Caki2 (cell line): ENCODE data around the gene UGT1A1. TPM values are rescaled to one million over a fixed set of nuclear protein-coding genes. Genes with fewer than 3 reads are reported as not detected.
"Not testable (repeated sequence)": the region's sequence is repeated elsewhere in the genome, so short reads cannot be mapped to it uniquely, and the experiment has no call there.

ENCODE experiments used
- DNase-seq: peaks from one replicate; pipeline ENCODE4 v3.0.0-alpha.2; 2015; ENCODE audit warnings: low read depth
- in situ Hi-C: cut with HindIII; loops from 2 replicates; pipeline ENCODE4 v1.10.0; 2016; ENCODE audit warnings: low sequenced_read_pairs, low pct_unique_long_range_greater_than_20kb, mixed read lengths
- total RNA-seq: library from RNA; depleted of rRNA; stranded (reverse); fragments of >200 nt; shearing (Covaris generic); gene quantifications from 2 replicates; pipeline ENCODE4 v1.2.3, GENCODE V29; 2014; ENCODE audit warnings: low replicate concordance; rRNA removed

Gene UGT1A1
- 6.9 and 10.4 TPM in 2 replicates for total RNA-seq

DNA sequence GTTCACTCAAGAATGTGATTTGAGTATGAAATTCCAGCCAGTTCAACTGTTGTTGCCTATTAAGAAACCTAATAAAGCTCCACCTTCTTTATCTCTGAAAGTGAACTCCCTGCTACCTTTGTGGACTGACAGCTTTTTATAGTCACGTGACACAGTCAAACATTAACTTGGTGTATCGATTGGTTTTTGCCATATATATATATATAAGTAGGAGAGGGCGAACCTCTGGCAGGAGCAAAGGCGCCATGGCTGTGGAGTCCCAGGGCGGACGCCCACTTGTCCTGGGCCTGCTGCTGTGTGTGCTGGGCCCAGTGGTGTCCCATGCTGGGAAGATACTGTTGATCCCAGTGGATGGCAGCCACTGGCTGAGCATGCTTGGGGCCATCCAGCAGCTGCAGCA is at the start of gene UGT1A1:
TSS of gene UGT1A1 (plus strand) at position 228 of the 400 bp plus-strand sequence. CDS start at position 246, 18 bp downstream.
- in situ Hi-C loops = no loop called here

DNA sequence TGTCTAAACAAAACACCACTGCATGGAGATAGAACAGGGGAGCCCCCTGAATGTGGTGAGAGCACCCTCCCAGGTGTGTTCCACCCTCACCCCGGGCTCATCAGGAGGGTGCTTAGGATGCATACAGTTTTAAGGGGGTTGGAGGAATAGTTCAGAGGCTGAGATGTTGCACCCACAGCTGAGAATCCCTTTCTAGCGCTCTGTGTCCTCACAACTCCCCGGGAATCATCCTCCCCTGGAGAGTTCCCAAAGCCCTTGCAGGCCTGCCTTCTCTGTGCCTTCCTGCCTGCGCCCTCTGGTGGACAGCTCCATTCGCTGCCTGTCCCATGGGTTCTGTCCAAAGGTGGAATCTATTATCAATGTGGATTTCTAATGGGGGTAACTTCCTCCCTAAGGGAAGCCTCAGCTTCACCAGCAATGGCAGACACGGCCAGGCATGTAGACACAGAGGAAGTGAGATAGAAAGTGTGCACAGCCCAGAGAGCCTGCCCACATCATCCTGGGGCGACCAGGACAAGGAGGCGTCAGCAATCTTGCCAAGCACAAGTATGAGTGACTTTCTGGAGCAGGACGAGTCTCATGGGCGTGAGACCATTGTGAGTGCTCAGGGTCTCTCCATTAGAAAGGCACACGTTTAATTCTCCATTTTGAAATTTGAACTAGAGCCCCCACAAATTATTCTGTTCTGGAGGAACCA is 48.6 kb upstream of the UGT1A1 start:
- in situ Hi-C loops = no loop called here

More for the DNA sequence above, at the start of gene UGT1A1:
- DNase-seq = no peak

DNA sequence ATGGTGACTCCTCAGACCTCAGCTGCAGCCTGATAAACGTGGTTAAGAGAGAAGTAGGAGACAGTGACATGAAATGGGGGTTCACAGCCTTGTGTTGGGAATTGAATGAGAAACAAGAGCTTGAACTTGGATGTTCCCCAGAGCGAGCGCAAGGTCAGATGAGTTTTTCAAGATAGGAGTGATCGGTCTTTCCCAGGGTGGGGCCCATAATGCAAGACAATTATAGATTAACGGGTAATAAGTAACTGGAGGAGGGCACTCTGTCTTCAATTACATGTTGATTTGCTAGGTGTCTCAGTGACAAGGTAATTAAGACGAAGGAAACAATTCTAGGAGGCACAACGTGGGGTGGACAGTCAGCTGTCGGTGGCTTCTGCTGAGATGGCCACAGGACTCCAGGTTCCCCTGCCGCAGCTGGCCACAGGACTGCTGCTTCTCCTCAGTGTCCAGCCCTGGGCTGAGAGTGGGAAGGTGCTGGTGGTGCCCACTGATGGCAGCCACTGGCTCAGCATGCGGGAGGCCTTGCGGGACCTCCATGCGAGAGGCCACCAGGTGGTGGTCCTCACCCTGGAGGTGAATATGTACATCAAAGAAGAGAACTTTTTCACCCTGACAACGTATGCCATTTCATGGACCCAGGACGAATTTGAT is 47.3 kb upstream of the UGT1A1 start, which contains the start of gene UGT1A5:
TSS of gene UGT1A5 (plus strand) at position 297 of the 651 bp plus-strand sequence. CDS start at position 382, 85 bp downstream.
- in situ Hi-C loops = no loop called here
- DNase-seq = no peak

More for the DNA sequence above, 48.6 kb upstream of the UGT1A1 start:
- peak; percentile 48 for DNase-seq

DNA sequence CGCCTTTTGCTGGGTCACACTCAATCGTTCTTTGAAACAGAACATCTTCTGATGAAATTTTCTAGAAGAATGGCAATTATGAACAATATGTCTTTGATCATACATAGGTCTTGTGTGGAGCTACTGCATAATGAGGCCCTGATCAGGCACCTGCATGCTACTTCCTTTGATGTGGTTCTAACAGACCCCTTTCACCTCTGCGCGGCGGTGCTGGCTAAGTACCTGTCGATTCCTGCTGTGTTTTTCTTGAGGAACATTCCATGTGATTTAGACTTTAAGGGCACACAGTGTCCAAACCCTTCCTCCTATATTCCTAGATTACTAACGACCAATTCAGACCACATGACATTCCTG is 46.8 kb upstream of the UGT1A1 start:
- in situ Hi-C loops = no loop called here
- DNase-seq = no peak

DNA sequence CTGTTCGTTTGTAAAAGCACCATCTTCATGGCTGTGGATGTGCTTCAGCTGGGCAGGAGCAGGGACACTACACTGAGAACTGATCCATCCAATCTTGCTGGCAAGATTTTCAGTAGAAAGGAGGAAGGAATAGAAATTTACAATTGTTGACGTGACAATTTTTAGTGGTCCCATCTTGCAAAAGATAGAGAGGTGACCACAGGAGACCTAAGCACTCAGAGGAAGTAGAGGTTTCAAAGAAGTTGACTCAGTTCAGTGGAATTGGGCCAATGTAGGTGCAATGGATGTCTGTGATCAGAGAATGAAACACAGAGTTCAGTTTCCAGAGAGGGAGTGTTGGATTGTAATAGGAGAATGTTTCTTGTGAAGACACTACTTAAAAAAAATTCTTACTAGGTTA is 45.9 kb upstream of the UGT1A1 start:
- no peak for DNase-seq
- in situ Hi-C loops = no loop called here

DNA sequence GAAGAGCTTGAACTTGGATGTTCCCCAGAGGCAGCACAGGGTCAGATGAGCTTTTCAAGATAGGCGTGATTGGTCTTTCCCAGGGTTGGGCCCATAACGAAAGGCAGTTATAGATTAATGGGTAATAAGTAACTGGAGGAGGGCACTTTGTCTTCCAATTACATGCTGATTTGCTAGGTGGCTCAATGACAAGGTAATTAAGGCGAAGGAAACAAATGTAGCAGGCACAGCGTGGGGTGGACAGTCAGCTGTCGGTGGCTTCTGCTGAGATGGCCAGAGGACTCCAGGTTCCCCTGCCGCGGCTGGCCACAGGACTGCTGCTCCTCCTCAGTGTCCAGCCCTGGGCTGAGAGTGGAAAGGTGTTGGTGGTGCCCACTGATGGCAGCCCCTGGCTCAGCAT is 41.5 kb upstream of the UGT1A1 start, which contains the start of gene UGT1A4:
TSS of gene UGT1A4 (plus strand) at position 185 of the 400 bp plus-strand sequence. CDS start at position 270, 85 bp downstream.
- no peak for DNase-seq
- in situ Hi-C loops = no loop called here

DNA sequence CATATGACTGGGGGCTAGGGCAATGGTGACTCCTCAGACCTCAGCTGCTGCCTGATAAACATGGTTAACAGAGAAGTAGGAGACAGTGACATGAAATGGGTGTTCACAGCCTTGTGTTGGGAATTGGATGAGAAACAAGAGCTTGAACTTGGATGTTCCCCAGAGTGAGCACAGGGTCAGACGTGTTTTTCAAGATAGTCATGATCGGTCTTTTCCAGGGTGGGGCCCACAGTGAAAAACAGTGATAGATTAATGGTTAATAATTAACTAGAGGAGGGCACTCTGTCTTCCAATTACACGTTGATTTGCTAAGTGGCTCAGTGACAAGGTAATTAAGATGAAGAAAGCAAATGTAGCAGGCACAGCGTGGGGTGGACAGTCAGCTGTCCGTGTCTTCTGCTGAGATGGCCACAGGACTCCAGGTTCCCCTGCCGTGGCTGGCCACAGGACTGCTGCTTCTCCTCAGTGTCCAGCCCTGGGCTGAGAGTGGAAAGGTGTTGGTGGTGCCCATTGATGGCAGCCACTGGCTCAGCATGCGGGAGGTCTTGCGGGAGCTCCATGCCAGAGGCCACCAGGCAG is 31.3 kb upstream of the UGT1A1 start, which contains the start of gene UGT1A3:
TSS of gene UGT1A3 (plus strand) at position 320 of the 579 bp plus-strand sequence. CDS start at position 405, 85 bp downstream.
- in situ Hi-C loops = no loop called here
- DNase-seq = peak; percentile 61

DNA sequence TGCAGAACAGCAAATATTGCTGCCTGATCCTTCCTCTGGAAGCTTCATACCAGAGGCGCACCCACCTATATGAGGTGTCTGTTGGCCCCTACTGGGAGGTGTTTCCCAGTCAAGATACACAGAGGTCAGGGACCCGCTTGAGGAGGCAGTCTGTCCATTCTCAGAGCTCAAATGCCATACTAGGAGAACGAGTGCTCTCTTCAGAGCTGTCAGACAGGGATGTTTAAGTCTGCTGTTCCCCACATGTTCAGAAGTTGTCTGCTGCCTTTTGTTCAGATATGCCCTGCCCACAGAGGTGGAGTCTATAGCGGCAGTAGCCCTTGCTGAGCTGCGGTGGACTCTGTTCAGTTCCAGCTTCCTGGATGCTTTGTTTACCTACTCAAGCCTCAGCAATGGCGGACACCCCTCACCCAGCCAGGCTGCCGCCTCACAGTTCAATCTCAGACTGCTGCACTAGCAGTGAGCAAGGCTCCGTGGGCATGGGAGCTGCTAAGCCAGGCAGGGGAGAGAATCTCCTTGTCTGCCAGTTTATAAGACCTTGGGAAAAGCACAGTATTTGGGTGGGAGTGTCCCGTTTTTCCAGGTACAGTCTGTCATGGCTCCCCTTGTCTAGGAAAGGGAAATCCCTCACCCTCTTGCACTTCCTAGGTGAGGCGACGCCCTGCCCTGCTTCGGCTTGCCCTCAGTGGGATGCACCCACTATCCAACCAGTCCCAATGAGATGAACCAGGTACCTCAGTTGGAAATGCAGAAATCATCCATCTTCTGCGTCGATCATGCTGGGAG is 23.0 kb upstream of the UGT1A1 start:
- in situ Hi-C loops, DNase-seq: not testable (repeated sequence)

DNA sequence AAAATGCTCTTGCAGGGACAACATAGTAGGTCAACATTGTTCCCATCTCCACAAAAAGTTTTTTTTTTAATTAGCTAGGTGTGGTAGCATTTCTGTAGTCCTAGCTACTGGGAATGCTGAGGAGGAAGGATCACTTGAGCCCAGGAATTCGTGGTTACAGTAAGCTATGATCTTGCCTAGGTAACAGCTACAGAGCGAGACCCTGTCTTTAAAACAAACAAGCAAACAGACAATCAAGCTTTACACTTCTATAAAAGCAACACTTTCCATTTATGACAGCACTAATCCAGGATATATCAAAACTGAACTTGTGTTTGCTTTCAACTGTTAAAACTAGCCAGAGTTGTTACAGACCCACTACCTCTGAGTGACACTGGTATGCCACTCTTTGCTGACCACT is 19.2 kb upstream of the UGT1A1 start:
- no peak for DNase-seq
- in situ Hi-C loops = no loop called here

DNA sequence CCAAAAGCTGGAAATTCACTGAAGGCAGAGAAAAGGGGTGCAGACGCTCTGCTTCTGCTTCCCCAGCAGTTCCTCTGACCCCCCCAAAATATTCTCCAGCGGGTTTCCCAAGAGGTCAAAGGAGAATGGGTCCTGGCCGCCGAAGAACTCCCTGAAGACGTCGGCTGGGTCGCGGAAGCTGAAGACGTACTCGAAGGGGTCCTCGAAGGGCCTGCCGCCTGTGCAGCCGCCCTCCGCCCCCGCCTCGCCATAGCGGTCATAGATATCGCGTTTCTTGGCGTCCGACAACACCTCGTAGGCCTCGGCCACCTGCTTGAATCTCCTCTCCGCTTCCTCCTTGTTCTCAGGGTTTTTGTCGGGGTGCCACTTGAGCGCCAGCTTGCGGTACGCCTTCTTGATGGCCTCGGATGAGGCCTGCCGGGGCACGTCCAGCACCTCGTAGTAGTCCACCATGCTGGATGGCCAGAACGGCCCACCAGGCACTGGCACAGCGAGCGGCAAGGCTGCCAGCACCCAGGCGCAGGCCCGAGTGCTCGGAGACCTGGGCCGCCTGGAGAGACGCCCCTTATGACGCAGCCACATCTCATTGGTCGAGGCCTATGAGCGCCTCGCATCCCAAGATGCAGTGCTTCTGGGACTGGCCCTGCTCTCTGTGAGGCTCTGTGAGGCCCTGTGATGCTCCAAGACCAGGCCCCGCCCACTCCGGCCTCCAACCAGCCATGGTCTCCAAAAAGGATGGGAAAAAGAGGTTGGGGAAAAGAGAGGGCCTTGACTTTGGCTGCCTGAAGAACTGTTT is 16.4 kb upstream of the UGT1A1 start:
- DNase-seq = no peak
- in situ Hi-C loops = no loop called here

DNA sequence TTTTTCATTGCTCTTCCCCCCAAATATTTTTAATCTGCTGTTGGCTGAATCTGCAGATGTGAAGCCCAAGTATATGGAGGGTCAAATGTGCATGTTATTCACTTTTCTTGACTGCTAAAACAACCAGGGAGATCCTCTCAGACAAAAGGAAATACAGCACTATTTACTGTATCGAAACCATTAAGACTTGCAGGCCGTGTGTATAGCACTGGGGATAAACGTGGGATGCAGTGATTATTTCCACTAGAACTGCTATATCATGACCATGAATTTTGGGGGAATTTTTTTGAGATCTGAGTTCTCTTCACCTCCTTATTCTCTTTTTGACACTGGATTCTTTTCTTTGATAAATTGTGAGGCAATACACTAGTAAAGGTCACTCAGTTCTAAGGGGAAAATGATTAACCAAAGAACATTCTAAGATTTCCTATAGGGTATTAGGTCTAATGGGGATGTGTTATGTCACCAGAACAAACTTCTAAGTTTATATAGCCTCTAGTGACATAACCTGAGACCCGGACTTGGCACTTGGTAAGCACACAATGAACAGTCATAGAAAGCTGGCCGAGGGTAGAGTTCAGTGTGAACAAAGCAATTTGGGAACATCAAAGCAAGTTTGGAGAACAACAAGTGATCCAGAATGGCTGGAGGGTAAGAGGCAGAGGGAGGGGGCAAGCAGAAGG is 14.9 kb upstream of the UGT1A1 start:
- DNase-seq = no peak
- in situ Hi-C loops = no loop called here

DNA sequence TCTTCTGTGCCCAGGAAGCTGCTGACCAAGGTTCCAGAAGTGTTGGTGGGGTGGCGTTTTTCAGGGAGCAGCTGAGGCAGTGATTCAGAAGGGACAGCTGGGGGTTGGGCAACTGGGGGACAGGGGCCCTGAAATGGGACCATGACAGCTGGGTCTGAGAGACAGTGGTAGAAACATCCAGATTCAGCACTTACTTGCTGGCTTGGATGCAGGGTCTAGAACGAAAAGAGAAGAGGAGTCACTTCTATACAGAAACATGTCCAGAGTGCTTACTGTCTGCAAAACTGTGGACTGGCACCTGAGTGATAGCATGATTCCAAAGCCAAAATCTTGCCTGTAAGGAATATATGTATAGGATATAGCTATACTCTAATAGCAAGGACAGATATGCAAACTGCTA is 14.2 kb upstream of the UGT1A1 start:
- in situ Hi-C loops, DNase-seq: not testable (repeated sequence)

DNA sequence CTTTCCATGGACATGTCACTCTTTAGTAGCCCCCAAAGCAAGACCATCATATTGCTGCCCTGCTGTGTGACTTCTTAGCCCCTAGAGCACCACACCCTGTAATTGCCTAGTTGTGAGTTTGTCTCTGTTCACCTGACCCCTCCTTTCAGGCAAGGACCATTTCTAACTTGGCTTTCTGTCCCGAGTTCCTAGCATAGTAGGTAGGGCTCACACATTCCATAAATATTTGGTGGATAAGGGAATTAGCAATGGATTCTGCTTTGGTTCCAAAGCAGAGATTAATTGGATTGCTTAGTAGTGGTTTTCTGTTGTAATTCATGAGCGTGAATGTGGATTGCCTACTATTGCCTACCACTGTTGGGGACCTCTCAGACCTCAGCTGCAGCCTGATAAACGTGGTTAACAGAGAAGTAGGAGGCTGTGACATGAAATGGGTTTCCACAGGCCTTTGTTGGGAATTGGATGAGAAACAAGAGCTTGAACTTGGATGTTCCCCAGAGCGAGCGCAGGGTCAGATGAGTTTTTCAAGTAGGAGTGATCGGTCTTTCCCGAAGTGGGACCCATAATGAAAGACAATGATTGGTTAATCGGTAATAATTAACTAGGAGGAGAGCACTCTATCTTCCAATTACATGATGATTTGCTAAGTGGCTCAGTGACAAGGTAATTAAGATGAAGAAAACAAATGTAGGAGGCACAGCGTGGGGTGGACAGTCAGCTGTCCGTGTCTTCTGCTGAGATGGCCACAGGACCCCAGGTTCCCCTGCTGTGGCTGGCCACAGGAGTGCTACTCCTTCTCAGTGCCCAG is 13.4 kb upstream of the UGT1A1 start:
- DNase-seq = no peak
- in situ Hi-C loops = no loop called here

DNA sequence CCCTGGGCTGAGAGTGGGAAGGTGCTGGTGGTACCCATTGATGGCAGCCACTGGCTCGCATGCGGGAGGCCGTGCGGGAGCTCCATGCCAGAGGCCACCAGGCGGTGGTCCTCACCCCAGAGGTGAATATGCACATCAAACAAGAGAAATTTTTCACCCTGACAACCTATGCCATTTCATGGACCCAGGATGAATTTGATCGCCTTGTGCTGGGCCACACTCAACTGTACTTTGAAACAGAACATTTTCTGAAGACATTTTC is 12.9 kb upstream of the UGT1A1 start:
- in situ Hi-C loops = no loop called here
- DNase-seq = no peak

DNA sequence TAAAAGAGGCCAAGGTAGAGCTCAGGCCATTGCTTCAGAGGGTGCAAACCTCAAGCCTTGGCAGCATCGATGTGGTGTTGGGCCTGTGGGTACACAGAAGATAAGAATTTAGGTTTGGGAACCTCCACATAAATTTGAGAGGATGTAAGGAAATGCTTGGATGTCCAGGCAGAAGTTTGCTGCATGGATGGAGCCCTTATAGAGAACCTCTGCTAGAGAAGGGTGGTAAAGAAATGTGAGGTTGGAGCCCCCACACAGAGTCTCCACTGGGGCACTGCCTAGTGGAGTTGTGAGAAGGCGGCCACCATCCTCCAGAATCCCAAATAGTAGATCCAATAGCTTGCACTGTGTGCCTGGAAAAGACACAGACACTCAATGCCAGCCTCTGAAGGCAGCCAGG is 9.4 kb upstream of the UGT1A1 start:
- DNase-seq, in situ Hi-C loops: not testable (repeated sequence)

DNA sequence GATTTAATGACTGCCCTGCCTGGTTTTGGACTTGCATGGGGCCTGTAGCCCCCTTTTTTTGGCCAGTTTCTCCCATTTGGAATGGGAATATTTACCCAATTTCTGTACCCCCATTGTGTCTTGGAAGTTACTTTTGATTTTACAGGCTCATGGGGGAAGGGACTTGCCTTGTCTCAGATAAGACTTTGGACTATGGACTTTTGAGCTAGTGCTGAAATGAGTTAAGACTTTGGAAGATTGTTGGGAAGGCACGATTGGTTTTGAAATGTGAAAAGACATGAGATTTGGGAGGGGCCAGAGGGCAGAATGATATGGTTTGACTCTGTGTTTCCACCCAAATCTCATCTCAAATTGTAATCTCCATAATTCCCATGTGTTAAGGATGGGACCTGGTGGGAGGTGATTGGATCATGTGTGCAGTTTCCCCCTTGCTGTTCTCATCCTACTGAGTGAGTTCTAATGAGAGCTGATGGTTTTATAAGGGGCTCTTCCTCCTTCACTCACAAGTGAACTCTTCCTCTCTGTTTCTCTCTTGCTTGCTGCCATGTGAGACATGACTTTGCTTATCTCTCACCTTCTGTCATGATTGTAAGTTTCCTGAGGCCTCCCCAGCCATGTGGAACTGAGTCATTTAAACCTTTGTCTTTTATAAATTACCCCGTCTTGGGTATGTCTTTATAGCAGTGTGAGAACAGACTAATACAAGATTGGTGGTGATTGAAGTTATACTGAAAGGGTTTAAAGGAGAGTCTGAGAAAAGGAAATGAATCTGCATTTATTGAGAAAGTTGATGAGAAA is 8.7 kb upstream of the UGT1A1 start:
- DNase-seq, in situ Hi-C loops: not testable (repeated sequence)
